Adrenal gland (tissue), 12 donors: ENCODE measurements around the gene CCDC158. TPM values are rescaled to one million over a fixed set of nuclear protein-coding genes. Genes with fewer than 3 reads are reported as not detected.
"Not testable (repeated sequence)": the region's sequence is repeated elsewhere in the genome, so short reads cannot be mapped to it uniquely, and the experiment has no call there.

Experiments used
- DNase-seq, 7 donors: peaks; one replicate each; pipeline ENCODE4 v3.0.0-alpha.2; 2019 to 2020
- H3K27ac ChIP-seq, 5 donors: fragments of 200-600 bp; sonication (generic) in 4 of 5; 1 replicate in 3 of 5; 2 replicates in 2 of 5; pipeline versions ENCODE4 v1.5.1 to v1.8.0; 2016 to 2020; ENCODE audit warnings: mild to moderate bottlenecking in 1 of 5
- H3K27me3 ChIP-seq: fragments of 200-600 bp; 2 replicates; pipeline ENCODE4 v1.8.0; 2021
- H3K36me3 ChIP-seq, 2 donors: fragments of 200-600 bp; replicated peaks in 1 of 2; 1 replicate in 1 of 2; 2 replicates in 1 of 2; pipeline versions ENCODE4 v1.5.1 to v1.8.0; 2018 to 2022
- H3K4me1 ChIP-seq, 2 donors: fragments of 200-600 bp; replicated peaks in 1 of 2; 1 replicate in 1 of 2; 2 replicates in 1 of 2; pipeline versions ENCODE4 v1.5.1 to v1.8.0; 2018 to 2021
- H3K4me3 ChIP-seq, 4 donors: fragments of 200-600 bp; sonication (generic) in 3 of 4; one replicate each; pipeline ENCODE4 v1.5.1; 2016 to 2018
- H3K9me3 ChIP-seq, 3 donors: fragments of 200-600 bp; sonication (generic) in 1 of 3; replicated peaks in 1 of 3; 1 replicate in 2 of 3; 2 replicates in 1 of 3; pipeline versions ENCODE4 v1.5.1 to v1.8.0; 2016 to 2021
- POLR2A ChIP-seq, 2 donors: fragments of 450-650 bp; IDR thresholded peaks; one replicate each; pipeline ENCODE4 v1.6.1; 2017; ENCODE audit warnings: antibody characterized with exemption in 2 of 2, mild to moderate bottlenecking in 2 of 2, moderate library complexity in 1 of 2
- WGBS, 4 donors: extraction: QIAGEN DNeasy Blood & Tissue Kit in 2 of 4; methylation state at CpG; one replicate each; pipeline versions ENCODE4 v1.1.5 to v1.1.7; 2013 to 2017; 5-methylcytosine and 5-hydroxymethylcytosine counted together
- intact Hi-C, 2 donors: fragments of 100-400 bp; cut with DNase I; formaldehyde crosslinking; loops; one replicate each; pipeline versions ENCODE4 v1.14.1 to v1.15.0; 2022 to 2023
- polyA plus RNA-seq, 3 donors: library from polyadenylated mRNA; stranded (reverse); fragments of 200-250 nt in 2 of 3; fragments of 350-450 nt in 1 of 3; fragmentation: Illumina TruSeq in 1 of 3; extraction: RNeasy Lipid Tissue Mini Kit (QIAGEN cat#74804) in 1 of 3; gene quantifications; one replicate each; pipeline ENCODE4 v1.2.3, GENCODE V29; 2013 to 2014
- total RNA-seq, 9 donors: library from RNA; depleted of rRNA in 4 of 9; stranded (reverse); fragments of >200 nt in 4 of 9; fragments of 120-200 nt in 1 of 9; fragmentation: NEBNext Ultra II Directional in 1 of 9; extraction: Animal tissue kit (Norgen Biotek cat#: 25700) in 1 of 9; gene quantifications; one replicate each; pipeline versions ENCODE4 v1.1.0 to v1.2.4, GENCODE V29; 2013 to 2023
- TF ChIP-seq, protein P1 (sequence below), 6 experiments: fragments of 450-650 bp in 4 of 6; fragments of 200-600 bp in 2 of 6; sonication (generic) in 1 of 6; IDR thresholded peaks; 1 replicate in 5 of 6; 2 replicates in 1 of 6; pipeline versions ENCODE4 v1.5.1 to v1.8.0; 2016 to 2021; ENCODE audit warnings: antibody characterized with exemption in 6 of 6, mild to moderate bottlenecking in 2 of 6, moderate library complexity in 1 of 6
- donor health status: healthy with polysubstance abuse.
- donor health status: Bipolar disorder and iron deficiency.
- donor health status: DM: yes; HTN: yes; CAD: no.
- donor health status: DM: no; HTN: no; CAD: no.
- donor health status: DM: no; HTN: no; CAD: no.
- donor health status: DM: yes; HTN: yes; CAD: no.

The CCDC158 gene
- total and polyA plus RNA-seq, 12 donors, result 0.07 to 0.35 (median 0.13) TPM; not detected in 3

DNA sequence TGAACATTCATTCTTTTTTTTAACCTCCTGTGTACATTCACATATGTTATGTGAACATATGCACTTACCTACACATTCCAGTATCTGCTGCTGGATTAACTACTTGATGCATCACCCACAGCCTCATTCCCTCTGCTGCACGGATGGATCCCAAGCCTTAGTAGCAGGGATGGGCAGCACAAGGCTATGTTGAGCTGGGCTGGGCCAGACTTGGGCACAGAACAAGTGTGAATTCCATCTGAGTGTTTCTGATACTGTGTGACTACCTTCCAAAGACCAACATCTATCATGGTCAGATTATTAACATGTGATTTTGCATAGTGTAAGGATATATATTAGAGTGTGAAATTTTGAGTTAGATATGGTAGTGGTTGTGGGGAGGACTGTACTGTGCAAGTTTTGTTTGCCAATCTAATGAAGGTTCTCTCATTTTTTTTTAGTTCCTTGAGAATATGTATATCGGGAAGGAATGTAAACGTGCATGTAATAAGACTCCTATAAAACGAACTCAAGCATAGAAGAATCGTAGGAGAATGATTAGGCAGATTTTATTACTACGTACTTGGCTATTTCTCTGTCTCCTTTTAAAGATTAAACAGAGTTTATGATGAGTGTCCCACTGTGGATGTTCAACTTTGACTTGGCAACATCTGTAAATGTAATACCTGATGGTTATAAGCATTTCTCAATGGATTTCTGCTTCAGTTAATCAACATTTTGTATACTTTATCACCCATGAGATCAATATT lies 137.8 kb downstream of the CCDC158 start:
- no peaks in the 10 kb centered on the region for H3K36me3 ChIP-seq
- no peaks in the 10 kb centered on the region for H3K4me1 ChIP-seq
- H3K27me3 ChIP-seq, result no peaks in the 10 kb centered on the region
- no peak for TF ChIP-seq POLR2A (IDR thresholded peaks at IDR 0.05)
- TF ChIP-seq, protein P1, sequence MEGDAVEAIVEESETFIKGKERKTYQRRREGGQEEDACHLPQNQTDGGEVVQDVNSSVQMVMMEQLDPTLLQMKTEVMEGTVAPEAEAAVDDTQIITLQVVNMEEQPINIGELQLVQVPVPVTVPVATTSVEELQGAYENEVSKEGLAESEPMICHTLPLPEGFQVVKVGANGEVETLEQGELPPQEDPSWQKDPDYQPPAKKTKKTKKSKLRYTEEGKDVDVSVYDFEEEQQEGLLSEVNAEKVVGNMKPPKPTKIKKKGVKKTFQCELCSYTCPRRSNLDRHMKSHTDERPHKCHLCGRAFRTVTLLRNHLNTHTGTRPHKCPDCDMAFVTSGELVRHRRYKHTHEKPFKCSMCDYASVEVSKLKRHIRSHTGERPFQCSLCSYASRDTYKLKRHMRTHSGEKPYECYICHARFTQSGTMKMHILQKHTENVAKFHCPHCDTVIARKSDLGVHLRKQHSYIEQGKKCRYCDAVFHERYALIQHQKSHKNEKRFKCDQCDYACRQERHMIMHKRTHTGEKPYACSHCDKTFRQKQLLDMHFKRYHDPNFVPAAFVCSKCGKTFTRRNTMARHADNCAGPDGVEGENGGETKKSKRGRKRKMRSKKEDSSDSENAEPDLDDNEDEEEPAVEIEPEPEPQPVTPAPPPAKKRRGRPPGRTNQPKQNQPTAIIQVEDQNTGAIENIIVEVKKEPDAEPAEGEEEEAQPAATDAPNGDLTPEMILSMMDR (IDR thresholded peaks at IDR 0.05), result no peak
- no peak overlapping the region for H3K27ac ChIP-seq
- H3K4me3 ChIP-seq, result no peak overlapping the region
- WGBS, 4 donors, result 84 to 93% (median 90%) methylated on average over 6 of the region's 6 CpGs
- intact Hi-C loops, result no loop called here
- no peak for DNase-seq
- H3K9me3 ChIP-seq, result no peaks in the 10 kb centered on the region

DNA sequence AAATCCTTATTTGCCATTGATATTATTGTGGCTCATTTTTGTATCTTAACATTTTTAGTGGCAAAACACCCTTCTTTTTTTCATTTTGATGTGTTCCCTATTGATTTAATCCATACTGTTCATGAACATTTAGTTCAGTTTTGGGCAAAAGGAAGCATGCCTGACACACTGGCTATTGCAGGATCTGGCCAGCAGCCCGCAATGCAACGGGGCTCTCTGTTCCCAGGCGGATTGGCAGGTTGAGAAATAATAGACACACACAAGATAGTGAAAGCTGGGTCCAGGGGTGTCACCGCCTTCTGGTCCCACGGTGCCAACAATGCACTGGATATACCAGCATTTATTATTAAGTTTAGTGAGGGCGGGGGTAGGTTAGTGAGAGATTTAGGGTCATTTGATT lies 139.3 kb downstream of the CCDC158 start:
- 78 to 92% (median 83%) methylated on average over 6 of the region's 6 CpGs for WGBS, 4 donors
- H3K27me3 ChIP-seq, DNase-seq, H3K9me3 ChIP-seq, H3K4me1 ChIP-seq, H3K4me3 ChIP-seq, H3K27ac ChIP-seq, intact Hi-C loops, H3K36me3 ChIP-seq: not testable (repeated sequence)

DNA sequence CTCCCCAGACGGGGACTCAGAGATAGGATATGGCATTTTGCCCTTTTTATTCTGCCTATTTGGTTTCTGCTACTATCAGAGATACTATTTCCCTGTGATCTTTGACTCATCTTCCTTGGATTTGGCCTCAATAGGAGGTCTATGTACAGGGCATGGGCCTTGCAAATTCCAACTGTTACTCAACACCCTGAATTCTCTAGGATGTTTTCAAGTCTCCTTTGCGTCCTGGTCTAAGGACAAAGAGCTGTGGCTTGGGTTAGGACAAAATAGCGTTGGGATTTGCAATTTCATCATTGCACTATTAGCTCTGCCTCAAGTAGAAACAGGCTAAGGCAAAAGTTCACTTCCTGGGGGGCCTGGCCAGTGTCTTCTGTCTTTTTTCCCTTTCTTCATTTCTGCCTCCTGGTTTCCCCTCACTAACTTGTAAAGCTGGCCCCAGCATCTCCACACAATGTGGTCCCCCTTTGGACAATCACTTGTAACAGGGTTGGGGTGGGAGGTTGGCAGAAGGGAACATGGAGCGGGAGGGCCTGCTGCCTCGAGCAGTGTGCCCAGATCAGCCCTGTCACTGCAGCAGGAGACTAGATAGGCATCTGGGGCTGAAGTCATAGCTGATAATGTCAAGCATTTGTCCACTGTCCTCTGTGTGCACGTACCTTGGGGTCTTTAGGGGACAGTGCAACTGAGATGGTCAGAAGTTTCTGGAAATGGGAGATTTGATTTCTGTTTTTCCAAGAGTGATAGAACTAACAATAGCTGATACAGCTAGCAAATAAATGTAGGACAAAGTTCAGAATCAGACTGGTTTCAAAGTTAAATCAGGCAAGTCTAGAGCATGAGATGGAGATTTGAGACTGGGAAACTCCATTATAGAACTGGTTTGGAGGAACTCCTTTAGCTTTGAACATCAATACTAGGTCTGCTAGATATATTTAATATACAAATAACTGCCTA lies 140.2 kb downstream of the CCDC158 start:
- intact Hi-C loops, result no loop called here
- TF ChIP-seq, protein P1 (IDR thresholded peaks at IDR 0.05), result no peak
- no peak for TF ChIP-seq POLR2A (IDR thresholded peaks at IDR 0.05)
- 75 to 82% (median 78%) methylated on average over 6 of the region's 6 CpGs for WGBS, 4 donors

DNA sequence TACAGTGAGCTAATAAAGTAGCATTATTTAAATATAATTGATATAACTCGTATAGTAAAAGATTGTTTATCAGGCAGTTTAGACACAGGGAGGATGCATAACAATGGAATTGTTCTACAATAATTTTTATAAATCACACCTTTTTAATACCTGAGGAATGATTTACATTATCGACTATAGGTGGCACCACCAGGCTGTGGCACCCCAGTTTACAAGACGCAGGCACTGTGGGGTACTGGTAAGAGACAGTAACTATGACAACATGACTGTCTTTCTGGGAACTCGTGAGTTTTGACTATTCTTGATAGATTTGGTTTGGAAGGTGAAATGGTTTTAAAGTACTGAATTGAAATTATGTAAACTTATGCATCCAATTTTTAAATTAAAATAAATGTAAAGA lies 141.5 kb downstream of the CCDC158 start:
- H3K27me3 ChIP-seq, result no peaks in the 10 kb centered on the region
- WGBS, 4 donors, result 63 to 78% (median 72%) methylated on average over 4 of the region's 4 CpGs
- TF ChIP-seq, protein P1 (IDR thresholded peaks at IDR 0.05), result no peak
- no peak for TF ChIP-seq POLR2A (IDR thresholded peaks at IDR 0.05)
- intact Hi-C loops, result no loop called here
- H3K36me3 ChIP-seq, result no peaks in the 10 kb centered on the region
- no peak for DNase-seq
- H3K9me3 ChIP-seq, result no peaks in the 10 kb centered on the region
- no peak overlapping the region for H3K4me3 ChIP-seq
- no peak overlapping the region for H3K27ac ChIP-seq
- H3K4me1 ChIP-seq, result no peaks in the 10 kb centered on the region

More for the DNA sequence above, 140.2 kb downstream of the CCDC158 start:
- DNase-seq, result no peak
- H3K4me1 ChIP-seq, result no peaks in the 10 kb centered on the region
- H3K36me3 ChIP-seq, result no peaks in the 10 kb centered on the region
- H3K27me3 ChIP-seq, result no peaks in the 10 kb centered on the region
- H3K9me3 ChIP-seq, result no peaks in the 10 kb centered on the region
- H3K4me3 ChIP-seq, result no peak overlapping the region
- H3K27ac ChIP-seq, result peak overlapping the region in 1 of 5 donors; percentile 27
